Stimulated activated CD4-positive, alpha-beta T cell treated with anti-CD3 and anti-CD28 coated beads, Interleukin-1b, Interleukin-23, amount 100 ng/mL, for 48 hours (primary cell): ENCODE data around the gene WBP4.

ENCODE experiments used
- DNase-seq: peaks from one replicate; pipeline ENCODE4 v3.0.0-alpha.2; 2020

The WBP4 gene

GRCh38 chr13:41049480-41050440 lies 11.5 kb upstream of the WBP4 start:
- DNase-seq = no peak

- DNase-seq = no peak
Measured at GRCh38 chr13:41052441-41052840, 8.9 kb upstream of the WBP4 start.

GRCh38 chr13:41053384-41053826 lies 7.9 kb upstream of the WBP4 start:
- no peak for DNase-seq

GRCh38 chr13:41054212-41054877 lies 7.0 kb upstream of the WBP4 start:
- DNase-seq = no peak

GRCh38 chr13:41054919-41055619 lies 6.2 kb upstream of the WBP4 start:
- DNase-seq = no peak

GRCh38 chr13:41056194-41056593 lies 5.1 kb upstream of the WBP4 start:
- no peak for DNase-seq

- no peak for DNase-seq
Measured at GRCh38 chr13:41056826-41057711, 4.2 kb upstream of the WBP4 start.

GRCh38 chr13:41058295-41059070 lies 2.8 kb upstream of the WBP4 start:
- no peak for DNase-seq

- DNase-seq = no peak
Measured at GRCh38 chr13:41059456-41060081, 1.7 kb upstream of the WBP4 start.

GRCh38 chr13:41060082-41060723 lies 1.1 kb upstream of the WBP4 start:
- peak; percentile 82 for DNase-seq

- peak; percentile 91 for DNase-seq
Measured at GRCh38 chr13:41060724-41061074, 610 bp upstream of the WBP4 start.

GRCh38 chr13:41061914-41062837 lies 867 bp downstream of the WBP4 start:
- no peak for DNase-seq

- DNase-seq = no peak
Measured at GRCh38 chr13:41064493-41064892, 3.2 kb downstream of the WBP4 start.

GRCh38 chr13:41065078-41065477 lies 3.8 kb downstream of the WBP4 start:
- no peak for DNase-seq

GRCh38 chr13:41074523-41074922 lies 13.2 kb downstream of the WBP4 start:
- DNase-seq = no peak

- no peak for DNase-seq
Measured at GRCh38 chr13:41075034-41075433, 13.7 kb downstream of the WBP4 start.

GRCh38 chr13:41075485-41075884 lies 14.2 kb downstream of the WBP4 start:
- no peak for DNase-seq

- DNase-seq = no peak
Measured at GRCh38 chr13:41077475-41077874, 16.2 kb downstream of the WBP4 start.

GRCh38 chr13:41079725-41080124 lies 18.4 kb downstream of the WBP4 start:
- no peak for DNase-seq
